HG03175 (cell line): ENCODE results near the gene KRT83.
A peak's percentile ranks its signal among the peaks of the same experiment; 100 is the strongest.
"Not testable (repeated sequence)": the region's sequence is repeated elsewhere in the genome, so short reads cannot be mapped to it uniquely, and the experiment has no call there.

Experiments used
- ATAC-seq: cut with Tn5 transposase; IDR thresholded peaks from one replicate; pipeline ENCODE4 v1.9.1; 2021; ENCODE audit warnings: mild to moderate bottlenecking, moderate library complexity; ENCODE audit not compliant: unreplicated experiment

Gene KRT83

GRCh38 chr12:52333321-52333720, 12.1 kb upstream of the KRT83 start:
- ATAC-seq, result no peak

- no peak for ATAC-seq
Measured at GRCh38 chr12:52332381-52332780, 11.2 kb upstream of the KRT83 start.

DNA sequence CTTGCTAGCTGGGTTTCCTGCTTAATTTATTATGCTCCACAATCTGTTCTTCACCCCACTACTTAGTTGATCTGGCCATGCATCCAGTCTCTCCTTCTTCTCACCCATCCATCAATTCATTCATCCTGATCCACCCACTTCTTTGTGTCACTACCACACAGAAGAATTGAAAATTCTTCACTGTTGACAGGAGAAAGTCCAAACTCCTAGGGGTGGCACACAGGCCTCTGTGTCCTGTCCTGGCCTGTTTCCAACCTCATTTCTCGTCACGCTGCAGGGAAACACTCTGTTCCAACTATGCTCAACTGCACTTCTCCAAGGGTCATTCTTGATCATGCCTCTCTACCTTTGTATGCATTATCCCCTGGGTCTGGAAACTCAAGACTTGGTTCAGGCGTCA, 10.6 kb upstream of the KRT83 start:
- no peak for ATAC-seq

DNA sequence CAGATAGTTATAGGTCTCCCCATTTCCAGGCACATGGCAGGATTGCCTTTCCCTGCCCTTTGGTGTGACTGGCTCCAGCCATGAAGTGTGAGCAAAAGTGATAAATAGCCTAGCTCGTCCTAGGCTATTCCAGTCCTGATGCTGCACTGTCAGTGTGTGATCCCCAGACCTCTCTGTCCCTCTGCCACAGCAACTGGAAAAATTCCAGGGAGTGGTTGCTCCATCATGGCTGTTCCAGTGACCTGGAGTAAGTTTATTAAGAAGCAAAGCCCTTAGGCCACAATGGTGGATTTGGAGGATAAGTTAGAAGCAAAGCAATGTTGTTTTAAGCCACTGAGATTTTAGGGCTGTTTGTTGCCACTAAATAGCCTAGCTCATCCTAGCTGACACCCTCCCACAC, 9.8 kb upstream of the KRT83 start:
- ATAC-seq, result no peak

GRCh38 chr12:52327830-52328500, 6.8 kb upstream of the KRT83 start:
- ATAC-seq, result no peak

GRCh38 chr12:52327052-52327829, 6.0 kb upstream of the KRT83 start:
- ATAC-seq, result peak; percentile 85

DNA sequence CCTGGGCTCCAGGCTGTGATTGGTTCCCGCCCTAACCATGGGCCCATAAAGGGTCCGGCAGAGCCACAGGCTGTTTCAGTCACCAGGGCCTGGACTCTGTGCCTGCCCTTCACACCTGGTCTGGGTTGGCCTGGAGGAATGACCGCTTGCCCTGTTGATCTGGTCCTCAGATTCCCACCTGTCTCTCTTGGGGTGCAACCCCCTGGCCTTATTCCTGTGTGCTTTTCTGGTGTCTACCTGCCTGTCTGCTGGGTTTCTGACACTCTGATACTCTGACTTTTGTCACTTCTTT, 2.9 kb upstream of the KRT83 start:
- no peak for ATAC-seq

DNA sequence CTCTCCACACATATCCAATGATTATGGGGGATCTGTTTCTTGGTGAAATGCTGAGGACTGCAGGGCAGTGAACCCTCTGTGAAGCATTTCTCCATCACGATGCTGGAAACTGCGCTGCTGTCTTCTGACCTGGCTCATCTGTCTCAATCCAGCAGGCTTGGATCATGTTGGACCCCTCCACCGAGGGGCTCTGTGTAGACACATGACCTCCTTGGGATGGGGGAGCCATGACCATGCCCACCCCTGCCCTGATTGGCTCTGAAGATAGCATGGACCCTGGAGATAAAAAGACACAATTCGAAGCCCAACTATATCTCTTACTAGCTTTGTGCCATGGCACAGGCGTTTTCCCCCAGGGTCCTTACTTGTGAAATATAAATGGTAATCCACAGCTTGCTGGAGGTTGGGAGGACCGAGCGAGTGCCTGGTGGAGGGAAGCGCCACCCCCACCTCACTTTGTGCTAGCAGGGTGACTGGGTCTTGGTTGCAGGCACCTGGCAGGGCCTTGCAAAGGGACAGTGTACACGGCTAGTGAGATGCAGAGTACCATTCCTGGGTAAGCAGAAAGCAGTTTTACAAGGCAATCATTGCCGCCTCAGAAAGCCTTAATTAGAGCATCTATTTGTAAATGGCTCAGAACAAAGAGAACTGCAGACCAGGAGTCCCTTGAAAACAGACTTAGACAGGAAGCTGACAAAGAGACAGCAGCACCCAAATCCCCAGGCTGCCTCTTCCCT, 2.4 kb upstream of the KRT83 start:
- no peak for ATAC-seq

DNA sequence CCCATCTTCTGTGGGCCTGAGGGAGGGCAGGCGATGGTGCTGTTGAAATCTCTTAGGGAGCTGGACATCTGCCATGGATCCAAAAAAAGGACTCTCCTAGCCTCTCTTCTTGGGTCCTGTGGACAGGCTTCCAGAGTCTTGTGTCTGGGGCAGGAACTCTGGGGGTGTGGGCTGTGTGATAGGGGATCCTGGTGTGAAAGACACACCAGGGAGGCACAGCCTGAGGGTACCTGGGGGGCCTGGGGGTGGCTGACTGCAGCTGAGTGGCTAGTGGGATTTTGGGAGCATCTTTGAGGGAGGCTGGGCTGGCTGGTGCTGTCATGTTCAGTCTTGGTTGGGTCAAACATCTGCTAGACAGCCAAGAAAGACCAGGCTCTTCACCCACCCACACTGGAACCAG, 1.8 kb upstream of the KRT83 start:
- ATAC-seq, result no peak

DNA sequence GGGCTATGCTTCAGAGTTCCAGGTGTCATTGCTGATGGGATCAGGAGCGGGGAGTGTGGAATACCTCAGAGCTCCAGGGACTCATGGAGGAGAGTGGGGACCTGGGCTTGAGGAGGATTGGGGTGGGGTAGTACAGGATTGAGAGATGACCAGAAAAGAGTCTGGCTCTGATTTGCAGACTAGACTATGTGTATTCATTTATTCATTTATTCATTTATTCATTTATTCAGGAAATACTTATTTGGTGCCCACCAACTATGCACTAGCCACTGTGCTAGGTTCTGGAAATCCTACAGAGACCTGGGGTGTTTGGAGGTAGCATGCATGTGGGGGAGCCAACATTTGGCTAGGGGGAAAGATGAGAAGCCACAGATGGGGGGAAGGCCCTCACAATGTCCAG, 871 bp upstream of the KRT83 start:
- ATAC-seq, result no peak

GRCh38 chr12:52321418-52321817, 220 bp upstream of the KRT83 start:
- ATAC-seq, result no peak

DNA sequence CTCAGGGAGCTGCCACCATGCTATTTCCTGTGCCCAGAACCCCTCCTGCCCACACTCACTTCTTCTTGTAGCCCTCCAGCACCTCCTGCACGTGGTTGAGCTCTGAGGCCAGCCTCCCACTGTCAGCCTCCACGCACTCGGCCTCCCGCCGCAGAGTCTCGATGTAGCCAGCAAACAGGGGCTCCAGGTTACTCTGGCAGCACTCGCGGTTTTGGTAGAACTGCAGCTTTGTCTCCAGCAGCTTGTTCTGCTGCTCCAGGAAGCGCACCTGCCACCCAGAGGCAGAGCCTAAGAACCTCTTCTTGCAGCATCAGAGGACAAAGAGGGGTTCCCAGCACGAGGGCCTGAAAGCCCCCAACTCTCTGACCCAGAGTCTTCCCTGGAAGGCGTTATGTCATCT, 2.1 kb downstream of the KRT83 start:
- no peak for ATAC-seq

GRCh38 chr12:52318241-52318990, 2.8 kb downstream of the KRT83 start:
- no peak for ATAC-seq

DNA sequence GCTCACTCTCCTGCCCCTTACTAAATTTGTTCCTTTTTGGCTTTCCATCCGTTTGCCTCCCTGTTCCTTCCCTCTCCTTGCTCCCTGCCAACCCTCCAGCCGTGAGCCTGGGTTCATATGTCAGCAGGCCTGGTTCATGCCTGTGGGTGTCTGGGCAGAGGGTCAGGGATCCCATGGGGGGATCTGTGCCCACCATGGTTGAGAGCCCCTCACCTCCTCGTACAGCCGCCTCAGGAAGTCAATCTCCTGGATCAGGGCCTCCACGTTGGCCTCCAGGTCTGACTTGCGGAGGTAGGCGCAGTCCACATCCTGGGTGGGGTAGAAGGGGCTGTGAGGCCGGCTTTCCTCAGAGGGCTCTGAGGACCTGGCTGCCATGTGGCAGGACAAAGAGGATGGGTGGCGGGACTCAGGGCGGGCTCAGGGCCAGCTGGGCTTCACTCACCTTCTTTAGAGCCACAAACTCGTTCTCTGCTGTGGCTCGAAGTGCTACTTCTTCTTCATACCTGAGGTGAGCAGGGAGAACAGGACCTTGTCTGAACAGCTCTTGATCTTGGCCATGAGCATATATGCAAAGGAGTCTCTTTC, 3.6 kb downstream of the KRT83 start:
- no peak for ATAC-seq

DNA sequence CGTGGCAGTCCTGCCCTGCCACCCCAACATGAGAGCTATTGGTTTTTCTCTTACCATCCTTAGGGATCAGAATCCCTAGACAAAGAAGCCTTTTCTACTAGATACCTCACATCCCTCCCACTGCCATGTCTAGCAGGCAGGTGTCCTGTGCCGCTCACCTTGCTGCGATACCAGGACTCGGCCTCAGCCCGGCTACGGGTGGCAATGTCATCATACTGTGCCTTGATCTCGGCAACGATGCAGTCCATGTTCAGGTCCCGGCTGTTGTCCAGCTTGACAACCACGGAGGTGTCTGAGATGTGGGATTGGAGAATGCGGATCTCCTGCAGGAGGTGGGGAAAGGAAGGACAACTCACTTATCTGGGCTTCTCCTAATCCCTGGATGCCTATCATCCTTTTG, 4.5 kb downstream of the KRT83 start:
- ATAC-seq, result no peak

- ATAC-seq, result no peak
Measured at GRCh38 chr12:52316290-52316689, 4.9 kb downstream of the KRT83 start.

GRCh38 chr12:52315721-52316120, 5.5 kb downstream of the KRT83 start:
- not testable (repeated sequence) for ATAC-seq

DNA sequence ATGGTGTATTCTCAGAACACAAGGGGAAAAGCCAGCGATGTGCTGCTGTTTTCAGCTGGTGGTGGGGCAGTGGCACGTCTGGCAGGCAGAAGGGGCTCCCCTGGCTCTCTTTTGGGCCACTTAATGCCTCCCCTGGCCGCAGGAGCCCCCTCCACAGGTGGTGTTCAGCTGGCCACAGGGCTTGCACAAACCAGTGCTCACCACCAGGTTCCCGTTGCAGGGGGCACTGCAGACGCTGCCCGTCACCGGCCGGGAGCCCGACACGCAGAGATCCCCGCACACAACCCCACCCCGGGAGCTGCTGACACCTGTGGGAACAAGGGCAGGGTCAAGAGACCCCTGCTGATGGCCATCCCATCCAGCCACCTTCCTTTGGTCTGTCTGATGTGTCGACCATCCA, 6.7 kb downstream of the KRT83 start:
- ATAC-seq, result no peak

DNA sequence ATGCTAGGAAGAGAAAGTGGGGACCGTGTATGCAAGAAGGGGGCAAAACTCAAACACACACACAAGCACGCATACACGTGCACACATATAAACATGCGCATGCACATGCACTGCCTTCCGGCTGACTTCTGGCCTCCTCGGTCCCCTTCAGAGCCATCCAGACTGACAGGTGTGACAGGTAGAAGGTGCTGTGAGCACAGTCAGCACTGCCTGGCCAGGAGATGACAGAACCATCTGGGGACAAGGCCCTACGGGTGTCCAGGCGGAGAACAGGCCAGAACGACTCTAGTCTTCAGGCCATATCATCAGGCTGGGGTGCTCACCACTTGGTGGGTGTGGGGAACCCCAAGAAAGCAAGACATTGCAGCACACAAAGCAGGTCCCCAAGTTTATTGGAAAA, 7.3 kb downstream of the KRT83 start:
- ATAC-seq, result no peak

DNA sequence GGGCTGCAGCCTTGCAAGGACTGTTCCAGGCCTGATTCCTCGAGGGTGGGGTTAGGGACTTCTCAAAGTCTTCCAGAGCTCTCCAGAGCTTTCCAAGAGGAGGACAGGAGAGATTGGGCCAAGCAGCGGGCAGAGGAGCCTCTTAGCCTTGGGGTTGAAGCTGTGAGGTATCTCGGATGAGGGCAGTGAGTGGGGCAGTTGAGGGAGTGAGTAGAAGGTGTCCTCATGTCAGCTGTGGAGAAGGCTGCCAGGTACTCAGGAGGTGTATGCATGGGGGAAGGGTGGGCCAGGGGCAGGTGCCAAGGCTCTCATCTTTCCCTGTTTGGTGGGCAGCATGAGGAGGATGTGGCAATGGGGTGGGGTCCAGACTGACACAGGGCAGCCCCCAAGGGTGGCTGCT, 7.7 kb downstream of the KRT83 start:
- no peak for ATAC-seq

DNA sequence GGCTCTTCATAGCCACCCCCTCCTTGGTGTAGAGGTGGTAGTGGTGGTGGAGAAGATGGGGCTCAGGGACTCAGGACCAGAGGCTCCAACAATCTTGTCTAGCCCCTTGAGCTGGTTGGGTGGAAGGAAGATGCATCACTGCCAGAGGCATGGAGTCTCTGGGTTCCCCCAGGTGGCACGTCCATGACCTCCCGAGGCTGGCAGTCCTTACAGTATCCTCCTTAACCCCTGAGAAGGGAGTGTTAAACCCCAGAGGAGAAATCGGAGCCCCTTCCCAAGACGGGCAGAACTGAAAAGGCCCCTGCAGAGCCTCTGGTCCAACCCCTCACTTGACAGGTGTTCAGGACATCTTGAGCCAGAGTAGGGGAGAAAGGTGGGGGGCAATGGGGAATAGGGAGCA, 9.1 kb downstream of the KRT83 start:
- no peak for ATAC-seq
